ENCODE results near the gene CHAMP1.
"Not testable (repeated sequence)": the region's sequence is repeated elsewhere in the genome, so short reads cannot be mapped to it uniquely, and the experiment has no call there.

CHAMP1 gene

DNA sequence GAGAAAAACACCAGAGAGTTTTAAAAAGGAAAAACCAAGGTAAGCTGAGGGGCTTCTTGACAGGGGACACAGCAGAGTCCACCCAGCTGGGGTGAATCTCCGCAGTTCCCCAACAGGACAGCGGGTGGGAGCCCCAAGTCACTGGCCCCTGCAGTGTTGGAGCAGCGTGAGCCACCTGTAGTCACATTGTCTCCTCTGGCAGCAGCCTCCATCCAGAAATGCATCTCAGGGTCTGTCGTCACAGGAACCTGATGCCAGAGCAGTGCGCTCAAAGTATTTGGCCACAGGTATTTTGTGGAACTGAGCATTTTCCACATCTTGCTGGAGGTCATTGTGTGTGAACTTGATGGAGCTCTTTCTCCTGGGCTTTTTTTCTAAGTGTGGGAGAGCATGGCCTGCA is 24.7 kb downstream of the CHAMP1 start:
- no peak for DNase-seq

DNA sequence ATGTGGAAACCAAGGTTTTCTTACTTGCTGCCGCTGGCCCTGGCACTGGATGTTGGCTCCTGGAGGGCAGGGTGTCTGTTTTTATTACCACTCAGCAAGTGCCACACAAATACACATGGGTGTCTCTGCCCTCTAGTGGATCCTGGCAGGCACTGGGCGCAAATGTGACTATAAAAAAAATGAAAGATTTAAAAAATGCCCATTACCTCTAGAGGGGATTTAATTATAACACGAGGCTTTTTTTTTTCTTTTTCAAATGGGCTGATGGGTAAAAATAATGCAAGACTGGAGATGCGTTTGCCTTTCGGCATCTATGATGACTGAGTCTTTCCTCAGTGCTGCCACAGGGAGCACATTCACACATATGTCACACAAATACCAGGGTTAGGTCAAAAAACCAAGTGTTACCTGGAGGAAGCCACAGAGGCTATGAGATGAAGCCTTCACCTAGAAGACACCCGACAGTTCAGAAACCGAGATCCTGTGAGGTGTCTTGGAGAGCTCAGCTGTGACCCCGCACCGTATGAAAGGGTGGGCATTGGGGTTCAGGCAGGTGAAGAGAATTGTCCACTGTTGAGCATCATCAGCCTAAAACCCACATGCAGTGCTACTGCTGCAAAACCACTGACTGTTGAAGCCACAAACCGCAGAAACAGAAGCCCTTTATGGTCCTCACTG is 25.7 kb downstream of the CHAMP1 start:
- DNase-seq, result peak; percentile 49

GRCh38 chr13:114341003-114341777 is 26.9 kb downstream of the CHAMP1 start:
- no peak for DNase-seq

- DNase-seq, result not testable (repeated sequence)
Measured at GRCh38 chr13:114347256-114347655, 33.0 kb downstream of the CHAMP1 start.

DNA sequence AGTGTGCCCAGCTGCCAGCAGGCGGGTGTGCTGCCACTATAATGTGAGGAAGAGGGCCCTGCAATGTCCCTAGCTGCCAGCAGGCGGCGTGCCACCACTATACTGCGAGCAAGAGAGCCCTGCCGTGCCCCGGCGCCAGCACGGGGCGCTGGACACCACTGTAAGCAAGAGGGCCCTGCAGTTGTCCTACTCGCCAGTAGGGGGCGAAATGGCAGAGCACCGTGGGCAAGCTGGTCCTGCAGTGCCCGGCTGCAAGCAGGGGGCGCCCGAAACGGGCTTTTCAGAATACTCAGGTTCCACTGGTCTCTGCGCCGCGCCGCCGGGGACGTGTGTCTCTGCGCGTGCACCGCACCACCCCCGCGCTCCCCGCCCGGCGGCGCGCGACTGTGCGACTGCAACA is 38.5 kb downstream of the CHAMP1 start:
- peak; percentile 29 for DNase-seq

- not testable (repeated sequence) for DNase-seq
Measured at GRCh38 chr13:114353382-114353781, 39.1 kb downstream of the CHAMP1 start.
